ENCODE measurements around the gene MYO1A.

The MYO1A gene

DNA sequence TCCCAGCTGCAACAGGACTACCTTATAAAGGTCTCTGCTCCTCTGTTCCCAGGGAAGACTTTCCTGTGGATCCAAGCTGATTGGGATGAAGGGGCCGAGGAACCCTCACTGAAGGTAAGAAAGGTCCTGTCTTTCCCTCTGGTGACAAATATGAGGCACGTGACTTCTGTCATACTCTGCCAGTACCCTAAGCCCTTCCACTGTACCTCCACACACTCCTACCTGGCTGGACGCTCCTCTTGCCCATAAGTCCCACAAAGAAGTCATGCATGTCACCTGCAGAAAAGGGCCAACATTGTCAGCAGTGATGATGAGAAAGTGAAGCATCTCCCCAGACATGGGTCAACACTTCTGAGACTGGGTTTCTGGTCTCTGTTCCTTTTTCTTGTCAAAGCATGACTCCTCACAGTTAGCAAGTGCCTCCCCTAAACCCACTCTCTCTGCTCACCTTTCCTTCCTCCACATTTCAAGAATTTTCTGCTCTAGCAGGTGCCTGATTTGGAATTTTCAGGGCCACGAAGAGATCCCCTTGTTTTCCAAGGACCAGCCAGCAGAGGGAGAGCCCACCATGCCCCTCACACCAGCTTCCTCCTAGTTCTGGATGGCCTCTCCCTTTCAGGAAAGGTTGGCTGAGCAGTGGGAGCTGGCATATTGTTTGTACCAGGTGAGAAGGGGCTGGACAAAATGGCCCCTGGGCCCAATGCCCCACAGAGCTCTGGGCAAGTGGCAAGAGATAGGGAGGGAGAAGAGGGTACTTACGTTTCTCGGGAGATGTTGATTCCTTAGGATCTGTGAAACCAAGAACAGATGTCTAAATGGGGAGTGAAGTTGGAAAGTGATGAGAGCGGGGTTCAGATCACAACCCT is 37.1 kb downstream of the MYO1A start:
- DNase-seq = no peak

DNA sequence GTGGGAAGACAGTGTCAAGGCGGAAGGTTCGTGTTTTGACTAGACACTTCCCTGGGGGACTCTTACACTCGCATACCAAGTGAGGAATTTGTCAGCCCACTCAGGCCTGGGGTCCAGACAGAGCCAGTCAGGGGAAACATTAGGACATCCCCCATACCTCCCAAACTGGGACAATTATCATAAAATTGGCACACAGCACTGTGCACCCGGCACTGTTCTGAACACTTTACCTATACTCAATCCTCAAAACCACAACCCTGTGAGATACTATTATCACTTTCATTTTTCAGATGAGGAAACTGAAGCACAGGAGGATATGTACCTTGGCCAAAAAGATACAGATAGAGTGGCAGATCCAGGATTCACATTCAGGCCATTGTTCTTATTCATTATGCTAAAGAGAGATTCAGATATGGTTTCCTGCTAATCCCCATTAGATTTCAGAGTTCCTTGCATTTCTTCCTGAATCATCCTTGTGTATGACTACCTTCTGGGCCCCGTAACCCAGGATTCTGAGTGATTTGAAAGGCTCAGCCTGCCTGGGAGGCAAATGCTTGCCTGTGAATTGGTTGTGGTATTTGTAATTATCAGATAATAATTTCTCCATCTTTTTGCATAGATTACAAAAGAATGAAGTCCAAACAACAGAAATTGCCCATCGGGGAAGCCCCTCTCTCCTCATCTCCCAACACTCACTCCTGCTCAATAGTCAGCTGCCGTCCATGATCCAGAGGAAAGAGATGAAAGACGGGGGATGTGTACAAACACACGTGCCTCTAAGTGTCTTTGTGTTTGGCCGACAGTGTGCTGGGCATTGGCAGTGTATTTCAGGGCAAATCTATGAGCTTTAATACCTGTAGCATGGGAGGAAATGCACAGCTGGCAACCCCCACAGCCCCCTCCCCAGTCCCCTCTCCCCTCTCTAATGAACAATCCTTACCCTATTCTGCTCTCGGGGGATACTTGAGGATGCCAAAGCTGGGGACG is 38.2 kb downstream of the MYO1A start:
- no peak for DNase-seq

DNA sequence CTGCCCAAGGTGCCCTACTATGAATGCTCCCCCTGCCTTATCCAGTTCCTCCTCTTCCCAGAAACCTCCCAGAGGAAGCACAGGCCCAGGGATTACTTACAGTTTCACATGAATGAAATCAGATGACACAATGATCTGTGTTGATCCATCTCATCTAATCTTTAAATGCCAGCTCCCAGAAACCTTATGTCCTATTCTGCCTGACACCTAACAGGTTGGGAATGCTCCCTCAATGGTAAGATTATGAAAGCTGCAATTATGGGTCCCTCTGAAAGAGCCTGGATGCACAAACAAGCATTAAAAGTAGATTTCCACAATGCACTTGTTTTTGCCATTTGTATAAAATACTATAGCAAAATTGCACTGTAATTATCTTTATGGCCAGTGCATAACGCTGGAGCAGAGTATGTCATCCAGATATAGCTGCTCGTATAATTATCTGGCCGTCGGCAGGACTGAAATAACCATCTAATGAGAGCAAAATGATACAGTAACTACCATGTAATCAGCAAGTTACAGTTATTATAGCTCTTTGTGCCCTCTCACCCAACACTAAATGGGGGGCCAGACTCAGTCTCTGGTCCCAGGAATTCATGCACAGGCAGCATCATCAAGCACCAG is 39.2 kb downstream of the MYO1A start:
- no peak for DNase-seq

DNA sequence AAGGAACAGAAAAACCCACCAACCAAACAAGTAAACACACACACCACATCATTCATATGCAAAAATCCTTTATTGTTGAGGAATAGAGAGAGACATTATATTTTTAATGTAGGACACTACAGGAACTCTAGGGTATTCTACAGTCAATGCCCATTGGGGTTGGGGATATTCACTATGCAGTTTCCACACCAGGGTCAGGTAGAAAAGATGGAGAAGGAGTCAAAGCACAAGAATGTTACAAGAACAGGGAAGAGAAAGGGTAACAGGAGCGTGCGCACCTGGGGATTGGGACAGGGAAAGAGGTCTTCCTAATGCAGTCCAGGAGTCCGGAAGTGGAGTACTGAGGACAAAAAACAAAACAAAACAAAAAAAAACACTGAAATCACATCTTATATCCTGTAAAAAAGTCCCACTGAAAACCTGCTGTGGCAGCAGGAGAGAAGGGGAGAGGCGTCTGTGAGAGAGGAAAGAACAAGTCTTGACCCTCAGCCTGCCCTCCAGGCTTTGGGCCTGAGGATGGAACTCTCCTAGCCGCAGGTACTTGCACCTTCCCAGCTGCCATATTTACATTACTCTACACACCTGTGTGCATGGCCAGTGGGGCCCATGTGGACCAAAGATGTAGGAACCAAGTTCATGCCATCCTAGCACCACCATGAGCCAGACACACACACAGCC is 39.8 kb downstream of the MYO1A start:
- DNase-seq = no peak

DNA sequence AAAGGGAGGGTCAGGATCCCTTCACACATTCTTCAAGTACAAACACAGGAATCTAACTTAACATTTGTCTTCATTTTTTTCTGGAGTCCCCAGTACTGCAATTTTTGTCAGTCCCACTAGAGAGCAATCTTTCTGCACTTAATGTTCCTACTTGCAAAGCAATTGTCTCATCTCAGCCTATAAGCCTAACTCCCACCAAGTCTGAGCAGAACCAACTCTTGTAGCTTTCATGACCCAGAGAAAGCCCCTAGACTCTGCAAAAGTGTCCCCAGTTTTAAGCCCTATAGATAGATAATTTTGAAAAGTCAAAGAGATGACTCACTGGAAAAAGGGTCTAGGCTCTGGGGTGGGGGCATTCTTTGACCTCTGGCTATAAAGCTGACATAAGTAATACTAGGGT is 41.8 kb downstream of the MYO1A start:
- DNase-seq = no peak

DNA sequence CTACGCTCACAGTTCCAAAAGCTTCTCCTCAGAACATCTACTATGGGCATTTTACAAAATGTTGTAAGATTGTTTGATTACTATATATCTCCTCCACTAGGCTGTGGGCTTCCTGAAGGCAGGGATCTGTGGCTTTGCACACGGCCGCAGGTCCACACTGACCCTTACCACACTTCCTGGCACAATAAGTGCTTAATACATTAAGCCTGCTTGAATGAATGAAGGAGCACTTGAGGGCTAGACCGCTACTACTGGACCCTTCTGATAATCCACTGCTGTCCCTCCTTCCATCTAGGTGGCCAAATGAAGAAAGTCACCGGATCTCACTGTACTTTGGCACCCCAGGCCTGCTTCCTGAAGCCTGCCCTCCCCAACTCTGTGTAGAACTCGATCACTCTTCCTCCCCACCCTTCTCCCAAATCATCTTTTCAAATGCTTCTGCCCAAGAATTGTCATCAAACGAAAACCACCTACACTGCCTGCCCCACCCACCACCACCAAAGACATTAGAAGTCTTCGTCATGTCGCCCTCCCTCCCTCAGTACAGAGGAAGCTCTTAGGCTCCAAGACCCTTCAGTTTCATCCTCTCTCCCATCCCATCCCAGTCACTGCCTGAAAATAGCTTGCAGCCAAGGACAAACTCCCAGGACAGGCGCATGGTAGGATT is 43.0 kb downstream of the MYO1A start:
- peak; percentile 32 for DNase-seq

DNA sequence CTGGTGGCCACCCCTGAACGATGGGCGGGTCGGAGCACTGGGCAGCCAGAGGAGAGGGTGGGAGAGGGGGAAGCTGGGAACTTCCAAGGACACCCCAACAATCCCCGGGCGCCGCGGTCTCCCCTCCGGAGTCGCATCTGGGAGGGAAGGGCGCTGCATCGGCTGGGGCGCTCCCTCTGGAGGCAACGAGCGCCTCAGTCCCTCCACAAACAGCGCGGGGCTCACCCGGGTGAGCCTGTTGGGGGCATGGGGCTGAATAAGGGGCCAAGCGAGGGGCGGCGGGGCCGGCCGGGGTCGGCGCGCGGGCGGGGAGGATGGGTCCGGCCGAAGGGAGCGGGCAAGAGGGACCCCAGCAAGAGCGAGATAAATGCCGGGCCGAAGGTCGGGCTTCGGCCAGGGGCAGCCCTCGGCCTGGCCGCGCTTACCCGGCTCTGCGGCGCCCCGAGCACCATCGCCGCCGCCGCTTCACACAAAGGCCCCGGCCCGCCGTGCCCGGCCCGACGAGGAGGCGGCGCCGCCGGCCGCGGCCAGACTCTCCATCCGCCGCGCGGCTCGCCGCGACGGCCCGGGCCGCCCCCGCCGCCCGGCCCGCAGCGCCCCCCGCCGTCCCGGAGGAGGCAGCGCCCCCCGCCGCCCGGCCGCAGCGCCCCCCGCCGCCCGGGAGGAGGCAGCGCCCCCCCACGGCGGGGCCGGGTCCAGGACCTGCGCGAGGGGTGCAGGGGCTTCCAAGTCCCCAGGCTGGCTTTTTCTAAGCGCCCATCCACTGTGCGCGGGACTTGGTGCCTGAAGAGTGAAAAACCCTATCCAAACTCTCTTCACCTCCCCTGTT is 43.7 kb downstream of the MYO1A start, which contains the start of gene ZBTB39:
ZBTB39 (minus strand) TSS at position 567 of the 829 bp plus-strand sequence. CDS start 1,629 bp downstream, outside the sequence.
- peak; percentile 79 for DNase-seq

DNA sequence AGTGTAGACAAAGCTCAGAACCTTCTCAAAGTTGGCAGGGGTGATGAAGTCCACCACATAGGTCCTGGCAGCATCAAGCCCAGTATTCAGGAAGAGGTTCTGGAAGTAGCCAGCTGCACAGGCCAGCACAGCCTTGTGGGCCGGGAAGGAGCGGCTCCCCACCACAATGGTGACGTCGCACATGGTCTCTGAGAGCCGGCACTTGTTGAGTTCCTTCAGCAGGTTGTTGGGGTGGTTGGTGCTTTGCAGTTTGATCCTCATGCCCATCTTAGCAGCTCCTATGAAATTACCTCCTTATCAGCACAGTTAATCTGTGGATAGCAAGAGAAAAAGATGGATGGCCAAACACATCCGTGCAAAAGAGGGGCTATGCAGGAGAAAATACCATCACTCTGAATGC is 45.3 kb downstream of the MYO1A start:
- DNase-seq = no peak

DNA sequence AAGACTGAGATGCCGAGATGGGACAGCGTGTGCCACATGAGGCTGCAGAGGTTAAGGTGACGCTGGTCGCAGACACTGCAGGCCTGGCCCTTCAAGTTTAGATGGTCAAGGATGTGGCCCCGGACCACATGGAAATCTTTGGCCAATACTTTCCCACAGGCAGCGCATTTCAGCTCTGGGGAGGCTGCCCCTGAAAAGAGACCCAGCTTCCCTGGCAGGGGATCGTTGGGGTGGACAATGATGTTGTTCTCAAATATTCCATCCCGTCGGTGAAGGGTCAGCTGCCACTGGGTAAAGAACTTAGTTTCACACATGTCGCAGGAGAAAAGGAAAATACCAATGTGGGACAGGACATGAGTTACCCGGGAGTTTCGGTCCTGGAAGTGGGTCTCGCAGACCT is 46.5 kb downstream of the MYO1A start:
- DNase-seq = no peak

DNA sequence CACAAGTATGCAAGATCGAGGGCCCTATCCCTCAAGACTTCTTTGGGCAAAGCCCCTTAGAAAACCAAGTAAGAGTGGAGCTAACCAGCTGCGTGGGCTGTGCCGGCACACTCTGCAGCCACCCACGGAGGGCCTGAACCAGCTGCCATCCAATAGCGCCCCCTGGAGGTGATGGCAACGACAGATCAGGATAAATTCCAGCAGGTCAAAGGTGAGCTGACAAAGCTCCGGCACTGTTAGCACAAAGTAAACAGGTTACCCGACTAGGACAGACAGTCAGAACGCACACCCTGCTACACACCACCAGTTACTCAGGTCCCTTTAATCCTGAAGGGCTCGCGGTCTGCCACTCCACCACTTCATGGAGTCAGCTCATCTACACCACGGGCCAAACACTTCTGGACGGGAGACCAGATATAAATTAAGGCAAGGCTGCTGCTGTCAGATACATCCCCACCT is 48.5 kb downstream of the MYO1A start:
- DNase-seq = peak; percentile 73

DNA sequence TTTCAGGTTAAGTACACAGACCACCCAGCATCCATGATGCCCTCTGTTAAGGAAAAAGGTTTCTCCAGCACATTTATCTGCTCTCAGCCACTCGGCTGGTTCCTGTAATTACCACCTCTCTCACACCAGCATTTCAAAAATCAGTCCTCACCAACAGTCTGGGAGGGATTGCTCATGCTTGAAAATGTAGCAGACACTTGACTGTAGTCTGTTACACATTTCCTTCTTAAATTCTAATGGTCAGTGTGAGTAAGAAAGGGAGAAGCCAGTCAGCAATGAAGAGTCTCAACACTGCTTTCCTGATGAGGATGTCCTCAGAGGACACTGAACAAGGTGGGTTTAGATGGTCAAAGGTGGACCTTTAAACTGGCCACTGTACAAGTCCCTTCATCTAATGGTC is 49.5 kb downstream of the MYO1A start:
- DNase-seq = no peak

DNA sequence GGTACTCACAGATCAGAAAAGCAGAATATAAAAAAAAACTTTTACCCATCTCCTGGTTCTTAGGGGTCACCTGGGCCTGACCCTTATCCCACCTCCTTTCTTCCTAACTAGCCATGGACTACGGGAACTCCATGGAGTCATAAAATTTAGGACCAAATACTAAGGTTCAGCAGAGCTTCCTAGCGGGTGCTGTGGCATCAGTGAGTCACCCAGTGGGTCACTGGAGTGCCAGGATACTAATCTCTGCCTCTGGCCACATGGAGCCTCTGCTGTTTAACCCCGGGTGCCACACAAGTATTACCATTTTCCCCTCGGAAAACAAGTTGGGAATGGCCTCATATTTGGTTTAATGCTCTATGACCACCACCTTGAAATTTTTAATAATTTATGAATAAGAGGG is 50.5 kb downstream of the MYO1A start:
- no peak for DNase-seq

DNA sequence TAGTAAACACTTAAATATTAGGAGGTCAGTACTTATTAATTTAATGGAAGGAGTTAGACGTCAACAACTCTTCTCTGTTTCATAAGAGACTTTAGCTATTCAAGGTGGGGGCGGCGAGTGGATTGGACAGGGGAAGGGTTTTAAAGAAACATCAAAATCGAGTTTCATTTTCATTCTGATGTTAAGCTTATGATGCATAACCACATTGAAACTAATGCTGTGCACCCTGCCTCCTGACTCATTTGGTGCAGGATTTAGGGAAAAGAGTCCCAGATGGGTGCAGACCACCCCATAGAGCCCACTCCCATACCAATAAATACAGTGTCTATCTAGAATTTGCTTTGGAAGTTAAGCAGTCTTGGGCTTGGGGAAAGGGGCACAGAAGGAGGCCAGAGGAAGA is 50.9 kb downstream of the MYO1A start:
- DNase-seq = no peak

DNA sequence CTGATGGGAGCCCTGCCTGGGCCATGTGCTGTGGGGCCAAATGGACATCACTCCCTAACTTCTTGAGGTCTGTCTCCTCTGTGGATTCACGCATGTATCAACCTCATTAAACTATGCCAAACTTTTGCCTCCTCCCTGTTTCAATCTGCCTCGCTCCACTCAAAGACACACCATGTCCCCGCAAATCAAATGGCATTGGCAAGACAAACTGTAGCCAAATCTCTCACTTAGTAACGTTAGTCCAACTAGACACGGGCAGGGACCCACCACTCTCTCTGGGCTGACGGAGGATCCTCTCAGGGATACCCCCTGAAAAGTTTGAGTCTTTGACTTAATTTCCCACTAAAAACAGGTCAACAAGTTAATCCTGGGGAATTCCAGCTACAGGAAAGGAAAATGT is 51.6 kb downstream of the MYO1A start:
- no peak for DNase-seq

DNA sequence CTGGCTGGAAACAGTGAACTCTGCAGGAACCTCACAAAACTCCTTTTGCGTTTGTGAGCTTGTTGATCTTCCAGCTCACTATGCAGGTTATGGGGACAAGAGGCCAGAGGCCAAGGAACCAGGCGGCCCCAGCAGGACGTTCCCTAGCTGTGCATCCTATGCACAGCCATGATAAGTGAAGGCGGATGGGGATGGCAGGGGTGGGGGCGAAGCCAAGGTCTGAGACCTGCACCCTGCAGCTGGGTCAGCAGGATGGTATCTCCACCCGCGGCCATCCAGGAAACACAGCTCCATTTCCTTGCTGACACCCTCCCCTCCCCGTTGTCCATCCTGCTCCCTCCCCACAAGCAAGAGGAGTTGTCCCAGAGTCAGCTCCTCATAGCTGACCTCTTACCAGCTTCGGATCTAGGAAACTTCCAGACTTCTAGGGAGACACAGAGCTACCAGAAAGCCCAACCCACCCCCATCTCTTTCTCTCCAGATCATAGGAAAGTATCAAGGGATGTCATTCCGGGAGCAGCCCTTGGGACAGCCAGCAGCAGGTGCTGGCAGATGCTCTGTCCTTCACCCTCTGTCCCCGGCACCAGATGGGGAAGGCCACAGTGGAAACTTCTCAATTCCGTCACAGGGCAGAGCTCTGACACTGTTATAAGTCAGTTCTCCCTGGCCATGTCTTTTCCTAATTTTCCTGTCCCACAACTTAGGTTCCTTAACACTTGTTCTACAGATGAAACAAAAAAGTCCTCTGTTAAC is 53.0 kb downstream of the MYO1A start:
- no peak for DNase-seq

DNA sequence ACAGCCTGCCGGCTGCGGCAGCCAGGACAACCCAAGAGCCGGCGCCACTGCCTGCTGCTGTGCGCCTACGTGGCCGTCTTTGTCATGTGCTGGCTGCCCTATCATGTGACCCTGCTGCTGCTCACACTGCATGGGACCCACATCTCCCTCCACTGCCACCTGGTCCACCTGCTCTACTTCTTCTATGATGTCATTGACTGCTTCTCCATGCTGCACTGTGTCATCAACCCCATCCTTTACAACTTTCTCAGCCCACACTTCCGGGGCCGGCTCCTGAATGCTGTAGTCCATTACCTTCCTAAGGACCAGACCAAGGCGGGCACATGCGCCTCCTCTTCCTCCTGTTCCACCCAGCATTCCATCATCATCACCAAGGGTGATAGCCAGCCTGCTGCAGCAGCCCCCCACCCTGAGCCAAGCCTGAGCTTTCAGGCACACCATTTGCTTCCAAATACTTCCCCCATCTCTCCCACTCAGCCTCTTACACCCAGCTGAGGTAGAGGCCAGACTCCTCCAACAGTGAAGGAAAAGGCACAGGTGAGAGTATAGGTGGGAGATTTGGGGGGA is 53.9 kb downstream of the MYO1A start:
- DNase-seq = no peak

DNA sequence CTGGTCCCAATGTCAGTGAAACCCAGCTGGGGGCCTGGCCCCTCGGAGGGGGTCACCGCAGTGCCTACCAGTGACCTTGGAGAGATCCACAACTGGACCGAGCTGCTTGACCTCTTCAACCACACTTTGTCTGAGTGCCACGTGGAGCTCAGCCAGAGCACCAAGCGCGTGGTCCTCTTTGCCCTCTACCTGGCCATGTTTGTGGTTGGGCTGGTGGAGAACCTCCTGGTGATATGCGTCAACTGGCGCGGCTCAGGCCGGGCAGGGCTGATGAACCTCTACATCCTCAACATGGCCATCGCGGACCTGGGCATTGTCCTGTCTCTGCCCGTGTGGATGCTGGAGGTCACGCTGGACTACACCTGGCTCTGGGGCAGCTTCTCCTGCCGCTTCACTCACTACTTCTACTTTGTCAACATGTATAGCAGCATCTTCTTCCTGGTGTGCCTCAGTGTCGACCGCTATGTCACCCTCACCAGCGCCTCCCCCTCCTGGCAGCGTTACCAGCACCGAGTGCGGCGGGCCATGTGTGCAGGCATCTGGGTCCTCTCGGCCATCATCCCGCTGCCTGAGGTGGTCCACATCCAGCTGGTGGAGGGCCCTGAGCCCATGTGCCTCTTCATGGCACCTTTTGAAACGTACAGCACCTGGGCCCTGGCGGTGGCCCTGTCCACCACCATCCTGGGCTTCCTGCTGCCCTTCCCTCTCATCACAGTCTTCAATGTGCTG is 54.6 kb downstream of the MYO1A start:
- DNase-seq = no peak

DNA sequence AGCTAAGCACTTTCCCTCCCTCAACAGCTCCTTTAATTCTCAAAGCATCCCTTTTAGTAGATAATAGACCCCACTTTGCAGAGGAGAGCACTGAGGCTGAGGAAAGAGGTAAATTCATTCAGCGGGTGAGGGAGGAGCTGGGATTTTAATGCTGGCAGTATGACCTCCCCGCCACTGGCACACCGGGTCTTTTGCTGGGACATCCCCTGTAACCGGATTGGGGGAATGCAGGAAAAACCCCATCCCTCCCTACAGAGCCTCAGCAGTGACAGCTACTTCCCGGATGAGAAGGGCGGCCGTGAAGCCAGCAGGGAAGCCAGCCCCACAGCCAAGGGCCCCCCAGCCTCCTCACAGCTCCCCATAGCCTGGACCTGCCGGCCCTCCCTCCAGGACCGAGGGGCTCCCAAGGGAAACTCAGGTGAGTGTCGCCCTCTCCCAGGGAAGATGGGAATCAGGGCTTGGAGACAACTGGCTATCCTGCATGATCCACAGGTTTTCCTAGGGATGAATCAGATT is 55.6 kb downstream of the MYO1A start:
- no peak for DNase-seq

DNA sequence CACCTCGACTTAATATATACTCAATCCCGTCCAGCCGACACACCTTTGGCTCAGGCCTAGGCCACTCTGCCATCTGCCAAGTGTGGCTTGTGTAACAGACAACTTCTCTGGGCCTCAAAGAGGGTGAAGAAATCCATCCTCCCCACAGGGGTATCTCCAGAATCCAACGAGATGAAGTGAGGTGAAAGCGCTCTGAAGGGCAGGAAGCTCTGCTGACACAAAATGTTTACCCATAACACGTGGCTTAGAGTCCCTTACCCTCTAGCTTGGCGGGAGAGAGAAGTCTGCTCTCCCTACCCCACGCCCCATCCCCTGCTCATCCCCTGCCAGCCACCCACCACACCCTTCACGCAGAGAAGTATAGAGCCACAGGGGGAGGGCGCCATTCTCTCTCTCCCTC is 56.6 kb downstream of the MYO1A start:
- DNase-seq = no peak

Data from activated T-cell treated with anti-CD3 and anti-CD28 coated beads, Interleukin-2, amount 50 U/mL, for 1 hour (primary cell).